NB4 (cell line): ENCODE measurements around the gene SEC16B.

Source experiments
- POLR2A ChIP-seq: IDR thresholded peaks from 2 replicates; pipeline ENCODE4 v1.6.1; 2011; ENCODE audit warnings: mild to moderate bottlenecking; ENCODE audit not compliant: insufficient read length; ENCODE audit errors: extremely low read depth
- TF ChIP-seq, protein P1 (sequence below): IDR thresholded peaks from one replicate; pipeline ENCODE4 v1.5.1; 2012; ENCODE audit warnings: low read depth, low read length

DNA sequence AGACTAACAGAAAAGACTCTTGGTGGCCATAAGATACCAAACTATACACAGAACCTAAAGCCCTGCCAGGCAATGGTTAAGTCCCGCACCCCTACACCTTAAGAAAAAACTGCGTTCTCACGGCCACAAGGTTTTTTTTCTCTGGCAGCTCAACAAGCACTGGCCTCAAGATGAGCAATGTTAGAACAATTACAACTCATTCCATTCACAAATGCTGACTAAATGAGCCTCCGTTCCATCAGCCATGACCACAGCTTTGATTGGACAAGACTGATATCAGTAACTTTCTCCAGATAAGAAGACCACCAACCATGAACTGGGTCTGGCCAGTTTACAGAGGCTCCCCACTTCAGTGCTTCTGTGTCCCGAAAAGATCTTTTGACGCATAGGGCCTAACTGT is 31.9 kb downstream of the SEC16B start:
- TF ChIP-seq POLR2A = no peak
- TF ChIP-seq, protein P1, sequence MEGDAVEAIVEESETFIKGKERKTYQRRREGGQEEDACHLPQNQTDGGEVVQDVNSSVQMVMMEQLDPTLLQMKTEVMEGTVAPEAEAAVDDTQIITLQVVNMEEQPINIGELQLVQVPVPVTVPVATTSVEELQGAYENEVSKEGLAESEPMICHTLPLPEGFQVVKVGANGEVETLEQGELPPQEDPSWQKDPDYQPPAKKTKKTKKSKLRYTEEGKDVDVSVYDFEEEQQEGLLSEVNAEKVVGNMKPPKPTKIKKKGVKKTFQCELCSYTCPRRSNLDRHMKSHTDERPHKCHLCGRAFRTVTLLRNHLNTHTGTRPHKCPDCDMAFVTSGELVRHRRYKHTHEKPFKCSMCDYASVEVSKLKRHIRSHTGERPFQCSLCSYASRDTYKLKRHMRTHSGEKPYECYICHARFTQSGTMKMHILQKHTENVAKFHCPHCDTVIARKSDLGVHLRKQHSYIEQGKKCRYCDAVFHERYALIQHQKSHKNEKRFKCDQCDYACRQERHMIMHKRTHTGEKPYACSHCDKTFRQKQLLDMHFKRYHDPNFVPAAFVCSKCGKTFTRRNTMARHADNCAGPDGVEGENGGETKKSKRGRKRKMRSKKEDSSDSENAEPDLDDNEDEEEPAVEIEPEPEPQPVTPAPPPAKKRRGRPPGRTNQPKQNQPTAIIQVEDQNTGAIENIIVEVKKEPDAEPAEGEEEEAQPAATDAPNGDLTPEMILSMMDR = no peak
